Chondrocyte (in vitro differentiated cells): ENCODE results near the gene DUOX1. TPM values are rescaled to one million over a fixed set of nuclear protein-coding genes. Genes with fewer than 3 reads are reported as not detected.

Source experiments
- DNase-seq: peaks from one replicate; pipeline ENCODE4 v3.0.0; 2021; ENCODE audit warnings: mixed read lengths, low spot score
- H3K27ac Mint-ChIP-seq: one replicate; pipeline ENCODE4 v1.8.0; 2021; ENCODE audit warnings: mild to moderate bottlenecking, moderate library complexity, mixed read lengths; ENCODE audit not compliant: unreplicated experiment
- H3K27me3 Mint-ChIP-seq: 2 replicates; pipeline ENCODE4 v1.8.0; 2021; ENCODE audit warnings: low read depth, mixed read lengths
- H3K36me3 Mint-ChIP-seq: 2 replicates; pipeline ENCODE4 v1.8.0; 2021; ENCODE audit warnings: low read depth, mixed read lengths
- H3K4me1 Mint-ChIP-seq: 2 replicates; pipeline ENCODE4 v1.8.0; 2021; ENCODE audit warnings: low read depth, mild to moderate bottlenecking, mixed read lengths
- H3K4me3 Mint-ChIP-seq: one replicate; pipeline ENCODE4 v1.8.0; 2021; ENCODE audit warnings: mild to moderate bottlenecking, moderate library complexity, mixed read lengths; ENCODE audit not compliant: unreplicated experiment
- H3K9me3 Mint-ChIP-seq: 2 replicates; pipeline ENCODE4 v1.8.0; 2021; ENCODE audit warnings: low read depth, mixed read lengths
- total RNA-seq: library from RNA; stranded (reverse); gene quantifications from 3 replicates; pipeline ENCODE4 v1.2.1, GENCODE V29; 2021
- TF ChIP-seq, protein P1 (sequence below): fragments of 200-600 bp; sonication (generic); IDR thresholded peaks from 2 replicates; pipeline ENCODE4 v1.5.0; 2021; ENCODE audit warnings: antibody characterized with exemption, mild to moderate bottlenecking, moderate library complexity

The DUOX1 gene
- total RNA-seq, 1 donor from 2014 or later: not detected

GRCh38 chr15:45151998-45152828 lies 22.4 kb downstream of the DUOX1 start:
- H3K9me3 Mint-ChIP-seq: no peaks in the 10 kb centered on the region
- no peaks in the 10 kb centered on the region for H3K4me1 Mint-ChIP-seq
- no peak for DNase-seq
- peaks cover 9% of the 10 kb centered on the region for H3K36me3 Mint-ChIP-seq
- TF ChIP-seq, protein P1, sequence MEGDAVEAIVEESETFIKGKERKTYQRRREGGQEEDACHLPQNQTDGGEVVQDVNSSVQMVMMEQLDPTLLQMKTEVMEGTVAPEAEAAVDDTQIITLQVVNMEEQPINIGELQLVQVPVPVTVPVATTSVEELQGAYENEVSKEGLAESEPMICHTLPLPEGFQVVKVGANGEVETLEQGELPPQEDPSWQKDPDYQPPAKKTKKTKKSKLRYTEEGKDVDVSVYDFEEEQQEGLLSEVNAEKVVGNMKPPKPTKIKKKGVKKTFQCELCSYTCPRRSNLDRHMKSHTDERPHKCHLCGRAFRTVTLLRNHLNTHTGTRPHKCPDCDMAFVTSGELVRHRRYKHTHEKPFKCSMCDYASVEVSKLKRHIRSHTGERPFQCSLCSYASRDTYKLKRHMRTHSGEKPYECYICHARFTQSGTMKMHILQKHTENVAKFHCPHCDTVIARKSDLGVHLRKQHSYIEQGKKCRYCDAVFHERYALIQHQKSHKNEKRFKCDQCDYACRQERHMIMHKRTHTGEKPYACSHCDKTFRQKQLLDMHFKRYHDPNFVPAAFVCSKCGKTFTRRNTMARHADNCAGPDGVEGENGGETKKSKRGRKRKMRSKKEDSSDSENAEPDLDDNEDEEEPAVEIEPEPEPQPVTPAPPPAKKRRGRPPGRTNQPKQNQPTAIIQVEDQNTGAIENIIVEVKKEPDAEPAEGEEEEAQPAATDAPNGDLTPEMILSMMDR: no peak
- H3K27me3 Mint-ChIP-seq: no peaks in the 10 kb centered on the region
- H3K4me3 Mint-ChIP-seq: no peak overlapping the region
- H3K27ac Mint-ChIP-seq: no peak overlapping the region

- DNase-seq: no peak
- no peak overlapping the region for H3K27ac Mint-ChIP-seq
- no peaks in the 10 kb centered on the region for H3K27me3 Mint-ChIP-seq
- H3K36me3 Mint-ChIP-seq: peaks cover 9% of the 10 kb centered on the region
- H3K4me3 Mint-ChIP-seq: no peak overlapping the region
- no peaks in the 10 kb centered on the region for H3K9me3 Mint-ChIP-seq
- TF ChIP-seq, protein P1: no peak
- no peaks in the 10 kb centered on the region for H3K4me1 Mint-ChIP-seq
Observed at GRCh38 chr15:45155739-45156138, 25.9 kb downstream of the DUOX1 start.

DNA sequence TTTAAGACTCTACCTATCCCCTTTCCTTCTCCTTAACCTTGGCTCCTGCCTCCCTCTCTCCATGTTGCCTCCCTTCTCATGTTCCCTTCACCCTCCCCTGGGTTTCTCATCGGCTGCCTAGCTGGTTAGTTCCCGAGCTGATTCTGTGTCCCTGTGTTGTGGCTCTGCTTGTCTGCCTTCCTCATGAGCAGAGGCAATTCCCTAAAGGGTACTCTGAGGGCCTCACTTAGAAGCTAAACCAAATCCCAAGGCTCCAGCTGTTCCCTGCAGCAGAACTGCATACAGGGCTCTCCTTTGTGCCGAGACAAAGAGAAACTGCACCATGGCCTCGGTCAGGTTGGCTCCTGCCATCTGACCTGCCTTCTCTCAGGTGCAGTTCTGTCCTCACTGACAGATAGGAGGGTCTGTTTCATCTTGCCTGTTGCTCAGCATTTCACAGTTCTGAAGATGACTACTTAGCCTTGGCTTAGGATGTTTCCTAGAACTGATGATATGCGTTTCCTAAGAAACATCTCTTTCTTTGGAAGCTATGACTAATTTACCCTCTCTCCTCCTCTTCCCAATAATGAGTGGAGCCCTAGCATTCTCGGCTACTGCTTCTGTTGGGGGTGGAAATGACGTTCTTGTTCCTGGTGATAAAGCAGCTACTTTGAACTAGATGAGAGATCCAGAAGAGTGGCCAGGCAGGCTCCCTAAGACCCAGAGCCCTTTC lies 27.1 kb downstream of the DUOX1 start:
- H3K36me3 Mint-ChIP-seq: peaks cover 9% of the 10 kb centered on the region
- H3K27ac Mint-ChIP-seq: no peak overlapping the region
- H3K27me3 Mint-ChIP-seq: no peaks in the 10 kb centered on the region
- H3K4me1 Mint-ChIP-seq: no peaks in the 10 kb centered on the region
- no peak overlapping the region for H3K4me3 Mint-ChIP-seq
- TF ChIP-seq, protein P1: no peak
- no peaks in the 10 kb centered on the region for H3K9me3 Mint-ChIP-seq
- no peak for DNase-seq

DNA sequence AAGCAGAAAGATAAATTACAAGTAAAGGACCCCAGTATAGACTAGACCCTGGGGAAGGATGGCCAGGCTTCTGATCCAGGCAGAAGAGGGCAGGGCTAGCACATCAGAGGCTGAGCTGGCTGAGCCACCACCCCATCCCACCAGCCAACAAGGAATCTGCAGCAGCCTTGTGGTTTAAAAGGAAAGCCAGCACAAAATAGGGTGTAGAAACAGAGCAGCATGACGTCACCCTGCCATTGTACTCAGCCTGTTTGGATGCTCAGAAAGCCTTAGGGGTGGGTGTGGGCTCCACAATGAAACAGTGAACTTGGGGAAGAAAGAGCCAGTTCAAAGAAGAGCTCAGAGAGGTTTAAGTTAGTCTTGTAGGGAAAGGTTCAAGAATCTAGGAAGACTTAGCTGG lies 28.2 kb downstream of the DUOX1 start:
- Mint-ChIP-seq H3K9me3 (no peaks in the 10 kb centered on the region), H3K4me3 (no peak overlapping the region), H3K27ac (no peak overlapping the region), H3K36me3 (peaks cover 4% of the 10 kb centered on the region), H3K27me3 (no peaks in the 10 kb centered on the region), H3K4me1 (peaks cover 6% of the 10 kb centered on the region)
- TF ChIP-seq, protein P1: no peak
- DNase-seq: no peak

DNA sequence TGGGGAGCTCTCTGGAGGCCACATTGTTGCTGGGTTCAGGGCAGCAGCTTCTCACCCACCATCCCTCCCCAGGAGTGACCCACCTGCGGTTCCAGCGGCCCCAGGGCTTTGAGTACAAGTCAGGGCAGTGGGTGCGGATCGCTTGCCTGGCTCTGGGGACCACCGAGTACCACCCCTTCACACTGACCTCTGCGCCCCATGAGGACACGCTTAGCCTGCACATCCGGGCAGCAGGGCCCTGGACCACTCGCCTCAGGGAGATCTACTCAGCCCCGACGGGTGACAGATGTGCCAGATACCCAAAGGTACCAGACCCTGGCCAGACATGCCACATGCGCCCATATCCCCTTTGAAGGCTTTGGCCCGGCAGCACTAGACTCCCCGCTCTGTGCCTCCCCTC lies 31.9 kb downstream of the DUOX1 start:
- no peaks in the 10 kb centered on the region for H3K9me3 Mint-ChIP-seq
- peaks cover 24% of the 10 kb centered on the region for H3K4me1 Mint-ChIP-seq
- DNase-seq: no peak
- H3K4me3 Mint-ChIP-seq: no peak overlapping the region
- TF ChIP-seq, protein P1: no peak
- H3K27ac Mint-ChIP-seq: no peak overlapping the region
- H3K36me3 Mint-ChIP-seq: peaks cover 2% of the 10 kb centered on the region
- H3K27me3 Mint-ChIP-seq: no peaks in the 10 kb centered on the region
